CD14-positive monocyte (primary cell): ENCODE data around the gene SLC25A42. TPM values are rescaled to one million over a fixed set of nuclear protein-coding genes. Genes with fewer than 3 reads are reported as not detected.
A peak's percentile ranks its signal among the peaks of the same experiment; 100 is the strongest.

Source experiments
- DNase-seq, 3 donors: peaks; one replicate each; pipeline ENCODE4 v3.0.0-alpha.2; 2011 to 2022
- H2AFZ ChIP-seq: 2 replicates; pipeline ENCODE4 v1.6.0; 2012; ENCODE audit warnings: mild to moderate bottlenecking, low read depth, low read length, inconsistent platforms; ENCODE audit not compliant: insufficient read depth, poor library complexity, severe bottlenecking
- H3K27ac ChIP-seq, 2 donors: 1 replicate in 1 of 2; 2 replicates in 1 of 2; pipeline ENCODE4 v1.5.1; 2012 to 2013; ENCODE audit warnings: low read length in 2 of 2, control low read depth in 1 of 2, inconsistent platforms in 1 of 2, low read depth in 1 of 2, mild to moderate bottlenecking in 1 of 2
- H3K27me3 ChIP-seq, 2 donors: one replicate each; pipeline versions ENCODE4 v1.6.0 to v1.6.1; 2011 to 2013; ENCODE audit warnings: low read length in 2 of 2; ENCODE audit not compliant: control insufficient read depth in 2 of 2, insufficient read depth in 2 of 2
- H3K36me3 ChIP-seq, 2 donors: replicated peaks in 1 of 2; 1 replicate in 1 of 2; 2 replicates in 1 of 2; pipeline versions ENCODE4 v1.5.1 to v1.6.1; 2012 to 2013; ENCODE audit warnings: low read length in 2 of 2, control low read depth in 1 of 2, inconsistent platforms in 1 of 2, mild to moderate bottlenecking in 1 of 2; ENCODE audit not compliant: insufficient read depth in 2 of 2, control insufficient read depth in 1 of 2
- H3K4me1 ChIP-seq, 2 donors: 1 replicate in 1 of 2; 2 replicates in 1 of 2; pipeline versions ENCODE4 v1.5.1 to v1.6.1; 2012 to 2013; ENCODE audit warnings: low read length in 2 of 2, control low read depth in 1 of 2, inconsistent platforms in 1 of 2, mild to moderate bottlenecking in 1 of 2, moderate library complexity in 1 of 2; ENCODE audit not compliant: insufficient read depth in 2 of 2, control insufficient read depth in 1 of 2
- H3K4me2 ChIP-seq: replicated peaks from 2 replicates; pipeline ENCODE3; 2012; ENCODE audit warnings: low read length, moderate library complexity, mild to moderate bottlenecking; ENCODE audit not compliant: poor library complexity, severe bottlenecking; ENCODE audit errors: extremely low read depth
- H3K4me3 ChIP-seq, 3 experiments: fragments of 200-600 bp in 1 of 3; sonication (generic) in 1 of 3; replicated peaks in 1 of 3; 1 replicate in 2 of 3; 2 replicates in 1 of 3; pipeline ENCODE4 v1.5.1; 2011 to 2013; ENCODE audit warnings: low read length in 3 of 3, mild to moderate bottlenecking in 3 of 3, control low read depth in 2 of 3, low read depth in 2 of 3, inconsistent platforms in 1 of 3, moderate library complexity in 1 of 3
- H3K79me2 ChIP-seq: 2 replicates; pipeline ENCODE4 v1.6.0; 2012; ENCODE audit warnings: mild to moderate bottlenecking, control low read depth, inconsistent platforms, low read length, moderate library complexity; ENCODE audit not compliant: insufficient read depth
- H3K9ac ChIP-seq: 2 replicates; pipeline ENCODE4 v1.6.0; 2017; ENCODE audit warnings: low read length, mild to moderate bottlenecking; ENCODE audit not compliant: insufficient read depth, poor library complexity, severe bottlenecking
- H3K9me3 ChIP-seq, 2 donors: replicated peaks in 1 of 2; 1 replicate in 1 of 2; 2 replicates in 1 of 2; pipeline versions ENCODE4 v1.5.1 to v1.6.1; 2012 to 2013; ENCODE audit warnings: low read length in 2 of 2, control low read depth in 1 of 2; ENCODE audit not compliant: control insufficient read depth in 1 of 2, insufficient read depth in 1 of 2
- H4K20me1 ChIP-seq: 2 replicates; pipeline ENCODE4 v1.6.0; 2012; ENCODE audit warnings: mild to moderate bottlenecking, low read length, control low read depth, moderate library complexity; ENCODE audit not compliant: insufficient read depth
- H3K27ac Mint-ChIP-seq, 7 donors: one replicate each; pipeline ENCODE4 v1.8.0; 2020; ENCODE audit warnings: mild to moderate bottlenecking in 7 of 7, mixed read lengths in 7 of 7, moderate library complexity in 6 of 7, inconsistent platforms in 2 of 7
- H3K27me3 Mint-ChIP-seq, 3 donors: one replicate each; pipeline ENCODE4 v1.8.0; 2021 to 2022; ENCODE audit warnings: low read depth in 3 of 3, mild to moderate bottlenecking in 3 of 3, mixed read lengths in 3 of 3, moderate library complexity in 3 of 3, inconsistent platforms in 1 of 3
- H3K36me3 Mint-ChIP-seq, 2 donors: one replicate each; pipeline ENCODE4 v1.8.0; 2020; ENCODE audit warnings: mixed read lengths in 2 of 2, inconsistent platforms in 1 of 2, mild to moderate bottlenecking in 1 of 2
- H3K4me1 Mint-ChIP-seq: one replicate; pipeline ENCODE4 v1.8.0; 2020; ENCODE audit warnings: mild to moderate bottlenecking, mixed read lengths
- H3K4me3 Mint-ChIP-seq, 2 donors: one replicate each; pipeline ENCODE4 v1.8.0; 2020; ENCODE audit warnings: mild to moderate bottlenecking in 2 of 2, mixed read lengths in 2 of 2, moderate library complexity in 1 of 2
- H3K9me3 Mint-ChIP-seq, 7 donors: one replicate each; pipeline ENCODE4 v1.8.0; 2020 to 2022; ENCODE audit warnings: mixed read lengths in 7 of 7, mild to moderate bottlenecking in 6 of 7, moderate library complexity in 6 of 7, inconsistent platforms in 2 of 7
- WGBS: methylation state at CpG from one replicate; pipeline ENCODE4 v1.1.5; 2013; ENCODE audit warnings: missing lambda C conversion rate; ENCODE audit not compliant: insufficient coverage; 5-methylcytosine and 5-hydroxymethylcytosine counted together
- intact Hi-C, 2 donors: fragments of 100-400 bp; cut with micrococcal nuclease; formaldehyde crosslinking; loops; one replicate each; pipeline versions ENCODE4 v1.15.0 to v1.15.1; 2023
- polyA plus RNA-seq, 3 donors: library from polyadenylated mRNA; depleted of rRNA in 1 of 3; unstranded in 2 of 3; stranded (reverse) in 1 of 3; fragments of 300-500 nt in 2 of 3; fragments of >200 nt in 1 of 3; fragmentation: Illumina TruSeq in 2 of 3; gene quantifications; 1 replicate in 2 of 3; 2 replicates in 1 of 3; pipeline ENCODE4 v1.2.3, GENCODE V29; 2012 to 2021
- TF ChIP-seq, protein P1 (sequence below): fragments of 200-600 bp; IDR thresholded peaks from one replicate; pipeline ENCODE4 v1.8.0; 2022; ENCODE audit warnings: antibody characterized with exemption, mild to moderate bottlenecking

SLC25A42 gene
- polyA plus RNA-seq, 3 donors = 0.68 to 3.1 (median 1.1) TPM

DNA sequence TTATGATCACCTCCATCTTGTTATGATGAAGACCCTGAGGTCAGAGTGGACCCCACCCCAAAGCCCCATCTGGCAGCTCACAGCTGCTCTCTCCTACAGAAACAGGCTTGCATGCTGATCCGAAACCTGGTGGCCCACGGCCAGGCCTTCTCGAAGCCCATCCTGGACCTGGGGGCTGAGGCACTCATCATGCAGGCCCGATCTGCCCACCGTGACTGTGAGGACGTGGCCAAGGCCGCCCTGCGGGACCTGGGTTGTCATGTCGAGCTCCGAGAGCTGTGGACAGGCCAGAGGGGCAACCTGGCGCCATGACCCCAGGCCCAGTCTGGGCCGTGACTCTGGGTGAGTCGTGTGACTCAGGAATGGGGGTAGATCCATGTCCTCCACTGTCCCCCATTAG is 6.5 kb upstream of the SLC25A42 start:
- no peaks in the 10 kb centered on the region for H3K79me2 ChIP-seq
- H3K4me1 Mint-ChIP-seq = no peaks in the 10 kb centered on the region
- no peak for DNase-seq
- H3K27ac Mint-ChIP-seq = peak overlapping the region in 1 of 7 donors; percentile 22
- intact Hi-C loops = no loop called here
- 100% methylated on average over 7 of the region's 13 CpGs for WGBS
- H3K4me3 ChIP-seq = no peak overlapping the region
- no peak overlapping the region for H3K4me2 ChIP-seq
- H3K36me3 Mint-ChIP-seq = peaks cover 55 to 81% of the 10 kb centered on the region in 2 donors
- no peaks in the 10 kb centered on the region for H3K27me3 ChIP-seq
- peaks cover 0 to 5% (median 0%) of the 10 kb centered on the region in 7 donors for H3K9me3 Mint-ChIP-seq
- H3K27ac ChIP-seq = no peak overlapping the region
- no peak overlapping the region for H3K9ac ChIP-seq
- H3K4me3 Mint-ChIP-seq = no peak overlapping the region
- no peaks in the 10 kb centered on the region for H4K20me1 ChIP-seq
- peaks cover 0 to 2% (median 0%) of the 10 kb centered on the region in 3 donors for H3K27me3 Mint-ChIP-seq
- TF ChIP-seq, protein P1, sequence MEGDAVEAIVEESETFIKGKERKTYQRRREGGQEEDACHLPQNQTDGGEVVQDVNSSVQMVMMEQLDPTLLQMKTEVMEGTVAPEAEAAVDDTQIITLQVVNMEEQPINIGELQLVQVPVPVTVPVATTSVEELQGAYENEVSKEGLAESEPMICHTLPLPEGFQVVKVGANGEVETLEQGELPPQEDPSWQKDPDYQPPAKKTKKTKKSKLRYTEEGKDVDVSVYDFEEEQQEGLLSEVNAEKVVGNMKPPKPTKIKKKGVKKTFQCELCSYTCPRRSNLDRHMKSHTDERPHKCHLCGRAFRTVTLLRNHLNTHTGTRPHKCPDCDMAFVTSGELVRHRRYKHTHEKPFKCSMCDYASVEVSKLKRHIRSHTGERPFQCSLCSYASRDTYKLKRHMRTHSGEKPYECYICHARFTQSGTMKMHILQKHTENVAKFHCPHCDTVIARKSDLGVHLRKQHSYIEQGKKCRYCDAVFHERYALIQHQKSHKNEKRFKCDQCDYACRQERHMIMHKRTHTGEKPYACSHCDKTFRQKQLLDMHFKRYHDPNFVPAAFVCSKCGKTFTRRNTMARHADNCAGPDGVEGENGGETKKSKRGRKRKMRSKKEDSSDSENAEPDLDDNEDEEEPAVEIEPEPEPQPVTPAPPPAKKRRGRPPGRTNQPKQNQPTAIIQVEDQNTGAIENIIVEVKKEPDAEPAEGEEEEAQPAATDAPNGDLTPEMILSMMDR = no peak
- no peaks in the 10 kb centered on the region for H3K9me3 ChIP-seq
- no peaks in the 10 kb centered on the region for H3K4me1 ChIP-seq
- H2AFZ ChIP-seq = no peak overlapping the region
- H3K36me3 ChIP-seq = peaks cover 62 to 72% of the 10 kb centered on the region in 2 donors

DNA sequence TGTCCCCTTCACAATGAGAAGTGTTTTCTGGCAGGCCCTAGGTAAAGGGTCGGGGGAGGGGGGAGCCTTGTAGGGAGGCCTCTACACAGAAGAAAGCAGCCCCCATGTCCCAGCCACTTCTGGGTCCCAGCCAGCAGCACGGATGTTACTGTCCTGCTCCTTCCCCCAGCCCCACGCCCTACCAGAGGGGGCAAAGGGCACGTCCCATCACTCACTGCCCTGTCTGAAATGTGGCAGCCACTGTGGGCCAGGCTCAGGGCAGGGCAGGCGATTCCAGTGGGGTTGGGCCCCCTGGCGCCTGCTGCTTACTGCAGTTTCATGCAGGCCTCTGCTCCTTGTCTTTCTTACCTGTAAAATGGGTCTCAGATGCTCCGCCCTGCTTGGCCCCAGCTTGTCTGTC is 6.1 kb upstream of the SLC25A42 start:
- no peak for DNase-seq
- H3K4me3 ChIP-seq = no peak overlapping the region
- WGBS = 92% methylated on average over 6 of the region's 7 CpGs
- H3K27ac ChIP-seq = no peak overlapping the region
- H3K36me3 Mint-ChIP-seq = peaks cover 51 to 79% of the 10 kb centered on the region in 2 donors
- no peak overlapping the region for H3K9ac ChIP-seq
- TF ChIP-seq, protein P1 = no peak
- intact Hi-C loops = no loop called here
- peaks cover 58 to 68% of the 10 kb centered on the region in 2 donors for H3K36me3 ChIP-seq
- H2AFZ ChIP-seq = no peak overlapping the region
- peaks cover 0 to 2% (median 0%) of the 10 kb centered on the region in 3 donors for H3K27me3 Mint-ChIP-seq
- H3K4me1 ChIP-seq = peaks cover 0 to 1% of the 10 kb centered on the region in 2 donors
- no peaks in the 10 kb centered on the region for H3K27me3 ChIP-seq
- H4K20me1 ChIP-seq = no peaks in the 10 kb centered on the region
- peaks cover 0 to 5% (median 0%) of the 10 kb centered on the region in 7 donors for H3K9me3 Mint-ChIP-seq
- H3K79me2 ChIP-seq = no peaks in the 10 kb centered on the region
- H3K9me3 ChIP-seq = no peaks in the 10 kb centered on the region
- H3K27ac Mint-ChIP-seq = peak overlapping the region in 1 of 7 donors; percentile 15
- peaks cover 3% of the 10 kb centered on the region for H3K4me1 Mint-ChIP-seq
- H3K4me2 ChIP-seq = no peak overlapping the region
- H3K4me3 Mint-ChIP-seq = no peak overlapping the region
